22Rv1 (cell line): ENCODE measurements around the gene PRSS33.

Experiments
- H3K27ac ChIP-seq: fragments of 450-650 bp; 2 replicates; pipeline ENCODE4 v1.5.1; 2017
- CTCF ChIP-seq: fragments of 450-650 bp; IDR thresholded peaks from 2 replicates; pipeline ENCODE4 v1.5.1; 2017; ENCODE audit warnings: mild to moderate bottlenecking
- ZFX ChIP-seq: fragments of 450-650 bp; IDR thresholded peaks from 2 replicates; pipeline ENCODE4 v1.6.1; 2017; ENCODE audit warnings: antibody characterized with exemption, borderline replicate concordance

The PRSS33 gene

GRCh38 chr16:2752035-2752849 is 35.1 kb downstream of the PRSS33 start, which contains the start of gene SRRM2:
Gene SRRM2 (plus strand): TSS chr16:2752638. CDS start chr16:2756365, 3,727 bp downstream.
- no peak for TF ChIP-seq CTCF
- TF ChIP-seq ZFX = 0 out of 2 replicates have a peak, but pooled peaks have one; percentile 49
- peak within 1 kb of the TSS; percentile 98 for H3K27ac ChIP-seq

GRCh38 chr16:2751577-2752034 is 35.8 kb downstream of the PRSS33 start:
- TF ChIP-seq ZFX (no peak), CTCF (no peak)
- H3K27ac ChIP-seq = peak overlapping the region; percentile 98

GRCh38 chr16:2749936-2750335 is 37.4 kb downstream of the PRSS33 start:
- TF ChIP-seq ZFX (no peak), CTCF (no peak)
- H3K27ac ChIP-seq = no peak overlapping the region

GRCh38 chr16:2749476-2749875 is 37.9 kb downstream of the PRSS33 start:
- TF ChIP-seq ZFX = no peak
- H3K27ac ChIP-seq = no peak overlapping the region

GRCh38 chr16:2748757-2749455 is 38.5 kb downstream of the PRSS33 start:
- TF ChIP-seq CTCF = no peak
- no peak for TF ChIP-seq ZFX
- H3K27ac ChIP-seq = no peak overlapping the region

- no peak overlapping the region for H3K27ac ChIP-seq
- TF ChIP-seq ZFX (no peak), CTCF (no peak)
Measured at GRCh38 chr16:2745961-2746360, 41.4 kb downstream of the PRSS33 start.

- no peak for TF ChIP-seq CTCF
- no peak for TF ChIP-seq ZFX
- no peak overlapping the region for H3K27ac ChIP-seq
Measured at GRCh38 chr16:2745116-2745890, 42.1 kb downstream of the PRSS33 start.
